ENCODE measurements around the gene RAD51B. TPM values are rescaled to one million over a fixed set of nuclear protein-coding genes. Genes with fewer than 3 reads are reported as not detected.
"Not testable (repeated sequence)": the region's sequence is repeated elsewhere in the genome, so short reads cannot be mapped to it uniquely, and the experiment has no call there.

The RAD51B gene
- total and polyA plus RNA-seq, 2 experiments from 2014 or later, result 11.7 to 17.8 TPM

- H3K27me3 ChIP-seq, result no peaks in the 10 kb centered on the region
- TF ChIP-seq CTCF (IDR thresholded peaks at IDR 0.05; ENCODE audit: low read depth, low read length), result no peak
- H3K27ac ChIP-seq, result no peak overlapping the region
- DNase-seq (ENCODE audit: low read depth in 1 of 2, low spot score in 1 of 2), result no peak
- no peak overlapping the region for H3K4me3 ChIP-seq
- no peaks in the 10 kb centered on the region for H3K9me3 ChIP-seq (ENCODE audit: low read depth)
- H3K36me3 ChIP-seq, result no peaks in the 10 kb centered on the region
- H3K4me1 ChIP-seq (ENCODE audit: low read depth), result peaks cover 3% of the 10 kb centered on the region
Observed at GRCh38 chr14:68176687-68177086, 357.1 kb downstream of the RAD51B start.

- TF ChIP-seq CTCF (IDR thresholded peaks at IDR 0.05; ENCODE audit: low read depth, low read length), result no peak
- Histone ChIP-seq H3K27me3 (no peaks in the 10 kb centered on the region), H3K4me3 (no peak overlapping the region), H3K9me3 (ENCODE audit: low read depth) (no peaks in the 10 kb centered on the region), H3K36me3 (no peaks in the 10 kb centered on the region), H3K27ac (no peak overlapping the region), H3K4me1 (ENCODE audit: low read depth) (peaks cover 3% of the 10 kb centered on the region)
- DNase-seq (ENCODE audit: low read depth in 1 of 2, low spot score in 1 of 2), result no peak
Observed at GRCh38 chr14:68177728-68178127, 358.1 kb downstream of the RAD51B start.

GRCh38 chr14:68178282-68178681 lies 358.7 kb downstream of the RAD51B start:
- Histone ChIP-seq H3K27me3 (no peaks in the 10 kb centered on the region), H3K36me3 (no peaks in the 10 kb centered on the region), H3K4me3 (no peak overlapping the region), H3K4me1 (ENCODE audit: low read depth) (peaks cover 3% of the 10 kb centered on the region), H3K9me3 (ENCODE audit: low read depth) (no peaks in the 10 kb centered on the region), H3K27ac (no peak overlapping the region)
- no peak for DNase-seq (ENCODE audit: low read depth in 1 of 2, low spot score in 1 of 2)
- no peak for TF ChIP-seq CTCF (IDR thresholded peaks at IDR 0.05; ENCODE audit: low read depth, low read length)

GRCh38 chr14:68181519-68182326 lies 362.1 kb downstream of the RAD51B start:
- peak in 1 of 2 donors; percentile 59 for DNase-seq (ENCODE audit: low read depth in 1 of 2, low spot score in 1 of 2)
- no peak overlapping the region for H3K27ac ChIP-seq
- H3K4me1 ChIP-seq (ENCODE audit: low read depth), result peaks cover 3% of the 10 kb centered on the region
- H3K27me3 ChIP-seq, result no peaks in the 10 kb centered on the region
- TF ChIP-seq CTCF (IDR thresholded peaks at IDR 0.05; ENCODE audit: low read depth, low read length), result no peak
- no peaks in the 10 kb centered on the region for H3K36me3 ChIP-seq
- no peak overlapping the region for H3K4me3 ChIP-seq
- H3K9me3 ChIP-seq (ENCODE audit: low read depth), result no peaks in the 10 kb centered on the region

GRCh38 chr14:68182492-68182891 lies 362.9 kb downstream of the RAD51B start:
- peaks cover 3% of the 10 kb centered on the region for H3K4me1 ChIP-seq (ENCODE audit: low read depth)
- H3K27ac ChIP-seq, result no peak overlapping the region
- H3K27me3 ChIP-seq, result no peaks in the 10 kb centered on the region
- H3K36me3 ChIP-seq, result no peaks in the 10 kb centered on the region
- no peak for TF ChIP-seq CTCF (IDR thresholded peaks at IDR 0.05; ENCODE audit: low read depth, low read length)
- H3K9me3 ChIP-seq (ENCODE audit: low read depth), result no peaks in the 10 kb centered on the region
- no peak overlapping the region for H3K4me3 ChIP-seq
- no peak for DNase-seq (ENCODE audit: low read depth in 1 of 2, low spot score in 1 of 2)

GRCh38 chr14:68186500-68187276 lies 367.1 kb downstream of the RAD51B start:
- H3K9me3 ChIP-seq (ENCODE audit: low read depth); H3K4me1 ChIP-seq (ENCODE audit: low read depth); H3K36me3 ChIP-seq; H3K4me3 ChIP-seq; H3K27me3 ChIP-seq; H3K27ac ChIP-seq: not testable (repeated sequence)
- DNase-seq (ENCODE audit: low read depth in 1 of 2, low spot score in 1 of 2), result peak in 1 of 2 donors; percentile 49
